GM19395 (cell line): Measurements from ENCODE around the gene CFP.
A peak's percentile ranks its signal among the peaks of the same experiment; 100 is the strongest.
"Not testable (repeated sequence)": the region's sequence is repeated elsewhere in the genome, so short reads cannot be mapped to it uniquely, and the experiment has no call there.

Experiments
- ATAC-seq: cut with Tn5 transposase; IDR thresholded peaks from one replicate; pipeline ENCODE4 v1.9.1; 2021; ENCODE audit warnings: mild to moderate bottlenecking, moderate library complexity; ENCODE audit not compliant: unreplicated experiment

The CFP gene

GRCh38 chrX:47629419-47630200 lies at the start of gene CFP:
Gene CFP (minus strand): TSS chrX:47629930. CDS start chrX:47629844, 86 bp downstream.
- ATAC-seq, result no peak

- not testable (repeated sequence) for ATAC-seq
These were observed 46.5 kb upstream of the CFP start for GRCh38 chrX:47675959-47676859.

DNA sequence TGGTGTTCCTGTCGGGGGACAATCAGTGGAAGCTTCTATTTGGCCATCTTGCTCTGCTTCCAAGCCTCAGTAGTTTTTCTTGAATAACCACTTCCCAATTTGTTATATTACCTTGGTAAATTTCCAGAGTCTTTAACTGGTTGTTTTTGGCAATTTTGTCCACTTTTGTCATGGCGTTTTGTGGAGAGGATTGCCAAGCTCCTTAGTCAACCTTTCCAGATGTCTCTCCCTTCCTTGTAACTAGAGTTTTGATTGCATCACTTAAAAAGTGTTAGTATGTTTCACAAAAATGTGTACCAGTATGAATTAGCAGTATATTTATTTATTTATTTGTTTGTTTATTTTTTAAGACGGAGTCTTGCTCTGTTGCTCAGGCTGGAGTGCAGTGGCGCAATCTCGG lies 45.0 kb upstream of the CFP start:
- ATAC-seq, result no peak

- ATAC-seq, result not testable (repeated sequence)
These were observed 36.1 kb upstream of the CFP start for GRCh38 chrX:47665797-47666196.

- ATAC-seq, result no peak
These were observed 35.0 kb upstream of the CFP start for GRCh38 chrX:47664737-47665136.

- ATAC-seq, result no peak
These were observed 32.5 kb upstream of the CFP start for GRCh38 chrX:47662144-47662657.

DNA sequence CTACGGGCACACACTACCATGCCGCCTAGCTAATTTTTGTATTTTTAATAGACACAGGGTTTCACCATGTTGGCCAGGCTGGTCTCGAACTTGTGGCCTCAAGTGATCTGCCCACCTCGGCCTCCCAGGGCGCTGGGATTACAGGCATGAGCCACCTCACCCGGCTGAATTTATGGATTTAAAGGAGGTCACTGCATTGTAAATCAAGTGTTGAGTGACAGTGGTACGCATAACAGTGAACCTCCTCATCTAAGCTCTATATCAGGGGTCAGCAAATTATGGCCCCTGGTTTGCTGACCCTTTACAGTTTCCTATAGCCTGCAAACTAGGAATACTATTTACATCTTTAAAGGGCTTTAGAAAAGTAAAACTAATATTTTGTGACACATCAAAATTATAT lies 31.8 kb upstream of the CFP start:
- no peak for ATAC-seq

GRCh38 chrX:47659421-47659726 lies 29.6 kb upstream of the CFP start:
- ATAC-seq, result no peak

- ATAC-seq, result peak; percentile 83
These were observed 29.1 kb upstream of the CFP start, which contains the start of gene UXT for GRCh38 chrX:47658684-47659420. Gene UXT (minus strand): TSS chrX:47659180. CDS start chrX:47658927, 253 bp downstream.

- ATAC-seq, result no peak
These were observed 28.6 kb upstream of the CFP start for GRCh38 chrX:47658301-47658683.

GRCh38 chrX:47651043-47651905 lies 21.5 kb upstream of the CFP start:
- ATAC-seq, result no peak

- peak; percentile 90 for ATAC-seq
These were observed 20.7 kb upstream of the CFP start, which contains the start of gene ELK1 for GRCh38 chrX:47650164-47651042. Gene ELK1 (minus strand): TSS chrX:47650563. CDS start chrX:47641441, 9,122 bp downstream.

DNA sequence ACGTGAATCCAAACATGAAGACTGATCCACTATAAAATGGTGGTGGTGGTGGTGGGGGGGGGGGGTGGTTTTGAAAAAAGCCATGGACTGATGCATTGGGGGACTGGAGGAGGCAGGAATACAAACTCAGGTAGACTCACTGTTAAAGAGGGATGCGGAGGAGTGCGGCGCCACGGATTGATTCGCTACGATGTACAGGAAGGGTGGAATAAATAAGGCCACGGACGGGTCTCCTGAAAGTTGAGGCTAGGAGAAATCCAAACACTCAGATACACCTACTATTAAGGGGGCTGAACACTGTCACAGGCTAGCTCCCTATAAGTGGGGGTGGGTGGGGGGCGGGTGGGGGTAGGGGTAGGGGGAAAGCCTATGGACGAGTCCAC lies 20.0 kb upstream of the CFP start:
- no peak for ATAC-seq

- ATAC-seq, result no peak
These were observed 19.5 kb upstream of the CFP start for GRCh38 chrX:47649271-47649670.

GRCh38 chrX:47648376-47648775 lies 18.6 kb upstream of the CFP start:
- ATAC-seq, result no peak

DNA sequence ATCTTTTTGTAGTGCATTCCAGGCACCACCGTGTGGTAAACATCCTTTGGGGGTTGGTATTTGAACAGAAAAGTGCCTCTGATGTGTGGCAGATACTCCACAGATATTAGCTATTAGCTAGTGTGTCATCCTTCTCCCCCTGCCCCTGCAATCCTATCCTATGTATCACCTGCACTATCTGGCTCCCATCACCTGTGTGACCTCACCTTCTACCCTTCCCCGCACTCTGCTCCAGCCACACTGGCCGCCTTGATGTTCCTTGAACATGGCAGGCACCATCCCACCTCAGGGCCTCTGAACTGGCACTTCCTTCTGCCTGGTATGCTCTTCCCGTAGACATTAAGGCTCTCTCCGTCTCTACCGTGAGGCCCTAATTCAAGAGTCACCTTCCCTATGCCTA lies 16.9 kb upstream of the CFP start:
- no peak for ATAC-seq

DNA sequence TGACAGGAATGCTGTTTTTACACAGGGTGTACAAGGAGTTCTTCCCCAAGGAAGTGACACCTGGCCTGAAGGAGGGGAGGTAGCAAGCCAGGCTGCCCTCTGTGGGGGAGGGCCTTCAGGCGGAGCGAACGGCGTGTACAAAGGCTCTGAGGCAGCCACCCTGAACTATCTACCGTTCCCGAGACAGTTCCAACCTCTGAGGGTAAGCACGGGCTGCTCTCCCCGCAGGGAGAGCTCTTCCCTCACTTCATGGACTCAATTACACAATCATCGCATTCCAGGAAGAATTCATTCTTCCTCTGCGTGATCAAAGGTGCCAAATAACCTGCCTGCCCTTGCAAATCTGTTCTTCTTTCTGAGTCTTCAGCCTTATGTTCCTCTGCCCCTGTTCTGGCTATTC lies 15.8 kb upstream of the CFP start:
- no peak for ATAC-seq

DNA sequence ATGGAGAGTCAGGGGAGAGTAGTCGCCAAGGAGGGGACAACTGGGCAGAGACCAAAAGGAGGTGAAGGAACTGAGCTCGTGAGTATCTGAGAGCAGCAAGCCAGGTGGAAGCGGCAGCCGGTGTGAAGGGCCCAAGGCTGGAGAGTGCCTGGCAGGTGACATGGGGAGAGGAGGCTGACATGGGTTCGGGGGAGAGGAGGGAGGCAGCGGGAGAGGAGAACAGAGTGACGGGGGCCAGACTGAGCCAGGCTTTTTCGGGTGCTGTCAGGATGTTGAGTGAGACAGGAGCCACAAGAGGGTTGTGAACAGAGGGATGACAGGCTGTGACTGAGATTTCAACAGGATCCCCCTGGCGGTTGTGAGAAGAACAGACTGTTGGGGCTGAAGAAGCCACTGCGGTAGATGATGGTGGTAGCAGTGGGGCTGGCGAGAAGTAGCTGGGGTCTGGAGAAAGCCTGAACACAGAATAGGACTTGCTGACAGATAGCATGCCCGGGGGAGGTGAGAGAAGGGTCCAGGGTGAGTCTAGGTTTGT lies 14.9 kb upstream of the CFP start:
- no peak for ATAC-seq

DNA sequence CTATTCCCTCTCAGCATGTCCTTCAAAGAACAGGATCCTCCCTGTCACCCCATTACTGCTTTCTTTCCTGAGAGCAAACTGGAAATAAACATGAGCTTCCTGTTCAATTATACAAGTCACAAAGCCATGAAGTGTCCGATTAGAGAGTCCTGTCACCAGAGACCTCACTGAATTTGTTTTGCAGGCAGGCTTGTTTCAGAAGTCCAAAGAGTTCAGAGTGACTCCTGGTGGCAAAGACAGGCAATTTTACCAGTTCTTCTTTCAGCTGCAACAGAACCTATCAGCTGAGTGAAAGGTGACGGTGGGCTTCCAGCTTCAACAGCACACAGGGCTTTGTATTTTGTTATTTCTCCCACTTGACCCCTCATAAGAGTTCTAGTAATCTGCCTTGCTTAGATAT lies 14.2 kb upstream of the CFP start:
- no peak for ATAC-seq
